Activated T-cell treated with anti-CD3 and anti-CD28 coated beads, Interleukin-2, amount 50 U/mL, for 1 hour (primary cell): ENCODE results near the gene DLK2.
"Not testable (repeated sequence)": the region's sequence is repeated elsewhere in the genome, so short reads cannot be mapped to it uniquely, and the experiment has no call there.

Source experiments
- DNase-seq: peaks from one replicate; pipeline ENCODE4 v3.0.0-alpha.2; 2020

The DLK2 gene

DNA sequence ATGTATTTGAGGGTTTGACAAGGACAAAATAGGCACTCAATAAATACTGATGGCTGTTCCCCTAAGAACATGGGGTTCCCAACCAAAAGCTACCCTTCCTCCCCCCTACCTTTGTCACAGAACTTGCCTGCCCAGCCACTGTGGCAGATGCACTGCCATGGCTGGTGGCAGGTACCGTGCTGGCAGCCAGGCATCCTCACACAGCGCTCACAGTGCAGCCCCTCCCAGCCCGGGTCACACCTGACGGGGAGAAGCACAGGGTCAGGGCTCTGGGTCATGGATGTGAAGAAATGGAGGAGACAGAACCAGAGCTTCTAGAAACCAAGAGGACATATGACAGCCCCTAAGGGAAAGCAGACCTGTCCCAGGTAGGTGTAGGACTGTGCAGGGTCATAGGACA is 2.5 kb downstream of the DLK2 start:
- no peak for DNase-seq

DNA sequence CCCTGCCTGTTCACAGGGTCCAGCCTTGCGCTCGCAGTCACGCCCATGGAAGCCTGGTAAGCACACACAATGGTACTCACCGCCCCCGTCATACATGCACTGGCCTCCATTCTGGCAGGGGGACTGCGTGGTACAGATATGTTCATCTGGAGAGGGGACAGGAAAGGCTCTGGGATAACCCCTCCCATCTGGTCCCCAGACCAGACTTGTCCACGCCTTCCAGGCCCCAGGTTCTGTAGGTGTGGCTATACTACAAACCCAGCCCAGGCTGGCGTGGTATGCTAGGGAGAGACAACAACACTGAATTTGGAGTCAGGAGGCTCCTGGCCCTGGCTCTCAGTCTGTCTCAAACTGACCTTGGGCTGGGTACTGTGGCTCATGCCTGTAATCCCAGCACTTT is 3.4 kb downstream of the DLK2 start:
- no peak for DNase-seq

DNA sequence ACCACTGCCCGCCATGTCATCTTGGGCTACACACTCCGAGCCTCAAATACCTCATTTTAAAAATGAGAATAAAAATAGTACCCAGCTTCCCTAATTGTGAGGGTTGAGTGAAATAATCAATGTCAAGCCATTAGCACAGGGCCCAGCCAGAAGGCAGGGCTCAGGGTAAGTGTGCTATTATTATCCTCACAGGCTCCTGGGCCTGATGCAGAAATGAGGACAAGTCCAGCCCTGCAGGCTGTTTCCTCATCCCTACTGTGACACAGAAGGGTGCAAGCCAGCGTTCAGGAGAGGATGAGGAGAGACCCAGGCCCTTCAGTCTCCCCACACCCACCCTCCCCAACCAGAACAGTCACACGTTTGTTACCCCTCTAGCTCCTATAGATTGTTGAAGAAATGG is 4.0 kb downstream of the DLK2 start:
- no peak for DNase-seq

DNA sequence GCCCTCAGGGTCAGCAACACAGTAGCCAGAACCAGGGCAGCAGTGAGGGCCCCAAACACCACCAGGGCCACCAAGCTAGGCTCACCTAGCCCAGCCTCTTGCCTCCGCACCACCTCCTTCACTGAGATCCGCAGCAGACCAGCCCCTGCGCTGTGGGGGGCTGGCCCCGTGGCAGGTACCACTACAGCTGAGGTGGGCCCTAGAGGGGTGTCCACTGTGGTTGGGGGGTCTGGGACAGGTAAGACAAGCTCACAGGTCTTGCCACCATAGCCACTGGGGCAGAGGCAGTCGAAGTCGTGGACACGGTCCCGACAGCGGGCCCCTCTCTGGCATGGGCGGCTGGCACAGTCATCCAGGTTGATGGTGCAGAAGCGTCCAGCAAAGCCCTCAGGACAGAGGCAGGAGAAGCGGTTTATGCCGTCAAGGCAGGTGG is 4.6 kb downstream of the DLK2 start:
- DNase-seq = no peak

DNA sequence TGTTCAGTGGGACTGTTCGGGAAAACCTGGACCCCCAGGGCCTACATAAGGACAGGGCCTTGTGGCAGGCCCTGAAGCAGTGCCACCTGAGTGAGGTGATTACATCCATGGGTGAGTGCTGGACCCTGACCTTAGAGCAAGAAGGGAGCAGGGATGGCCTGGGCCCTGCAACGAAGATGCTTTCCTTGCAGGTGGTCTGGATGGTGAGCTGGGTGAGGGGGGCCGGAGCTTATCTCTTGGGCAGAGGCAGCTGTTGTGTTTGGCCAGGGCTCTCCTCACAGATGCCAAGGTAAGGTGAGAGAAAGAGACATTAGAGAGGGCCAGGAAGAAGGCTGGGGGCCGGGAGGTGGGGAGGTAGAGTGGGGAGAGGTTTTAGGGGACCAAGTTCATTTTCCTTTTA is 6.4 kb downstream of the DLK2 start:
- DNase-seq = no peak

DNA sequence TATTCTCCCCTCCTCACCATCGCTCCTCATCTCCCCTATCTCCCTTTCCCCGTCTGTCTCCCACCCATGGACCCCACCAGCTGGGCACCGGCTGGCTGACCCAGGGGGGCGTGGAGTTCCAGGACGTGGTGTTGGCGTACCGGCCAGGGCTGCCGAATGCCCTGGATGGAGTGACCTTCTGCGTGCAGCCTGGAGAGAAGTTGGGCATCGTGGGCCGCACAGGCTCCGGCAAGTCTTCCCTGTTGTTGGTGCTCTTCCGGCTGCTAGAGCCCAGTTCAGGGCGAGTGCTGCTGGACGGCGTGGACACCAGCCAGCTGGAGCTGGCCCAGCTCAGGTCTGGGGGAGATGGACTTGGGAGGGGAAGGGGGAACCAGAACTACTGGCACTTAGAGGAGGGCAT is 7.7 kb downstream of the DLK2 start:
- DNase-seq = no peak

DNA sequence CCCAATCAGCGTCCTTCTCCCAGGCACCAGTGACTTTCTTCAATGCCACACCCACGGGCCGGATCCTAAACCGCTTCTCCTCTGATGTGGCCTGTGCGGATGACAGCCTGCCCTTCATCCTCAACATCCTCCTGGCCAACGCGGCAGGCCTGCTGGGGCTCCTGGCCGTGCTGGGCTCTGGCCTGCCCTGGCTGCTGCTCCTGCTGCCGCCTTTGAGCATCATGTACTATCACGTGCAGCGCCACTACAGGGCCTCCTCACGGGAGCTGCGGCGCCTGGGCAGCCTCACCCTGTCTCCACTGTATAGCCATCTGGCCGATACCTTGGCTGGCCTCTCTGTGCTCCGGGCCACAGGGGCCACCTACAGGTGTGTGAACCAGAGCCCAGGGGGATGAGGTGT is 9.8 kb downstream of the DLK2 start:
- no peak for DNase-seq

DNA sequence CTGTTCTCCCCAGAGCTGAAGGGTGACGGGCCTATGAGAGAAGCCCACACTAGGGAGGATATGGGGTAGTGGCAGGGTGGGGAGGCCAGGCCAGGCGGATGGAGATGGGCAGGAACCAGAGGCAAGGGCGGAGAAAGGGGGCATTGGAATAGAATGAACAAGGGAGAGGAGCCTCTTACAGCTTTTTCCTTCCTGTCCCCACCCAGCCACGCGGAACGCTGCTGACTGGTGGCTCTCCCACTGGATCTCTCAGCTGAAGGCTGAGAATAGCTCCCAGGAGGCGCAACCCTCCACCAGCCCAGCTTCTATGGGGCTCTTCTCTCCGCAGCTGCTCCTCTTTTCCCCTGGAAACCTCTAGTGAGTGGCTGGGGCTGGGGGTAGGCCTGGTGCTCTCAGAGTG is 10.8 kb downstream of the DLK2 start:
- DNase-seq = no peak

DNA sequence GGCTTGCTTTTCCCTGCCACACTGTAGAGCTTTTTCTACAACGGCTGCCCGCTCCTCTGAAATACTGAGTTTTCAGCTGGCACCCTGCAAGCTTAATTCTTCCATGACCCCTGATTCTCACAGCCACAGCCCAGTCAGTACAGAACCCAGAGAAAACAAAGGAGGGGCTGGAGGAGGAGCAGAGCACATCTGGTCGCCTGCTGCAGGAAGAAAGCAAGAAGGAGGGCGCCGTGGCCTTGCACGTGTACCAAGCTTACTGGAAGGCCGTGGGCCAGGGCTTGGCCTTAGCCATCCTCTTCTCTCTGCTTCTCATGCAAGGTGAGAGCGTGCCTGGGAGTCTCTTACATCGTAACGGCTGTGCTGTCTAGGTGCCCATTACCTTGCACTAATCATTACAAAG is 11.3 kb downstream of the DLK2 start:
- no peak for DNase-seq

DNA sequence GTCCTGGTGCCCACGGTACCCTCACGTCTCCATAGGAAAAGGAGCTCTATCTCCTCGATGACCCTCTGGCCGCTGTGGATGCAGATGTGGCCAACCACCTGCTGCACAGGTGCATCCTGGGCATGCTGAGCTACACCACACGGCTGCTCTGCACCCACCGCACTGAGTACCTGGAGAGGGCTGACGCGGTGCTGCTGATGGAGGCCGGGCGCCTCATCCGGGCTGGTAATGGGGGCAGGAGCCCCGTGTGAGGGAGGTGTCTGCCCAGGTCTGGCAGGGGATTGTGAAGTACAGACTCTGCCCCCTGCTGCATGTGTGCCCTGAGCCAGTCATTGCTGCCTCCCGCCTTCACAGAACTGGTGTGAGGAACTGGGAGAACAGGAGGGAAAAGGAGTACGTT is 12.4 kb downstream of the DLK2 start:
- DNase-seq = no peak

DNA sequence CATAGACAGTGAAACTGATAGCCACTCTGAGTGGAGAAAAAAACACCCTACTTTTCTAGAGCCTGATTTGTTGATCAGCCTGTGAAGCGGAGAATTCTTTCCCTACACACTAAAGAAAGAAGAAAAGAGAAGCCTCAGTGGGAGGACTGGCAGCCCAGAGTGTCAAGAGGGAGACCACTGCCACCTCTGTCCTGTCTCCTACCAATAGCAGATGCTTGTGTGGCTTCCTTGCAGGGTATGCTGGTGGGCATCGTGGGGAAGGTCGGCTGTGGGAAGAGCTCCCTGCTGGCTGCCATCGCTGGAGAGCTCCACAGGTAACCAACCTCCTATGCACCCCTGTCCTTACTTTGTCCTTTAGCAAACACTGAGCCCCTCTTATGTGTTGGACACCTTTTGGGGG is 17.6 kb downstream of the DLK2 start:
- DNase-seq = no peak

DNA sequence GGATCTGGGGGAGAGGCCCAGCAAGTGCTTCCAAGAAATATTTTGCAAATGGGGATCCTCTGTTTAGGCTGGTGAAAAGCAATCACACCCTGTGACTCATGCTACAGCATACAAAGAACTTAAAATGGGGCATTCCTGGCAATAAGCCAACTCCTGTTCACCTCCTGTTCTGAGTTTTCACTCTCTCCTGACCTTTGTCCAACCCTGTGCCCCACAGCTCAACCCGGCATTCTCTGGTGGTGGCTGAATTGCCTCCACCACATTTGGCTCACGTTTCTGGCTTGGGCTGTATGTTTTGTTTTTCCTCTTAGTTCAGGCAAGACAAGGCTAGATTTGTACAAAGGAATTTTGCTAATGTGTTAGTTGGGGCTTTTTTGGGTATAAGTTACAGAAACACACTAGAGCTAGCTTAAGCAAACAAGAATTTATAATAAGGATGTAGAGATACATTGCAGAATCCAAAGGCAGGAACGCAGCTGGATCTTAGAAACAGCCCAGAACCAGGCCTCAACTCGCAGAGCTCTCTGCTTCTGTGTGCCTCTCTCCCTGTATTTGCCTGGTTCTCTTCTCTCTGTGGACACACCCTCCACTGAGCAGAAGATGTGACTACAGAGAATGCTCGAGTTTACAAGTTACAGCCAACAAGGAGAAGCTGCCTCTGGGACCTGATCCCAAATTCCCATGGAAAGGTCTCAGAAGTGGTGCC is 18.6 kb downstream of the DLK2 start:
- no peak for DNase-seq

DNA sequence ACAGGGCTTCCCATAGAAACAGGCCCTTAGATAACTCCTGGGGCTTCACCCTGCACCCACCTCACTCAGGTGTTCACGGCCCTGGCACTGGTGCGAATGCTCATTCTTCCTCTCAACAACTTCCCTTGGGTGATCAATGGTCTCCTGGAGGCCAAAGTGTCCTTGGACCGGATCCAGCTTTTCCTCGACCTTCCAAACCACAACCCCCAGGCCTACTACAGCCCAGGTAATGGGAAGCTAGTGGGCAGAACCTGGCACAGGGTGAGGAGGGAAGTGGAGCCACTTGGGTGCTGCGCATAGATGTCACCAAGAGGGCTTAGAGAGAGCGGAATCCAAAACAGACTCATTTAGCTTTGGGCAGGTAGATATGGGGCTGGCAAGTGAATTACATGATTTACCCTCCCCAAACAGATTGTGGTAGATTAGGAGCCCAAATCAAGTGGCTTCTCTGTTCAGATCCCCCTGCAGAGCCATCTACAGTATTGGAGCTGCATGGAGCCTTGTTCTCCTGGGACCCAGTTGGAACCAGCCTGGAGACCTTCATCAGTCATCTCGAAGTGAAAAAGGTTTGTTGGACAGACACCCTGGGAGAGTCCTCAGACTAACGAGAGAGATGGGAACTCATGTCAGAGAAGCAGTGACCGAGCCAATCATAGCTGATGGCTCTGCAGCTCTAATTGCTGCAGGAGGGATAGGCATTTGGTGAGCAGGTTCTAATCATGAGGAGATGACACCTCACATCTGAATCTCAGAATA is 19.5 kb downstream of the DLK2 start:
- no peak for DNase-seq

DNA sequence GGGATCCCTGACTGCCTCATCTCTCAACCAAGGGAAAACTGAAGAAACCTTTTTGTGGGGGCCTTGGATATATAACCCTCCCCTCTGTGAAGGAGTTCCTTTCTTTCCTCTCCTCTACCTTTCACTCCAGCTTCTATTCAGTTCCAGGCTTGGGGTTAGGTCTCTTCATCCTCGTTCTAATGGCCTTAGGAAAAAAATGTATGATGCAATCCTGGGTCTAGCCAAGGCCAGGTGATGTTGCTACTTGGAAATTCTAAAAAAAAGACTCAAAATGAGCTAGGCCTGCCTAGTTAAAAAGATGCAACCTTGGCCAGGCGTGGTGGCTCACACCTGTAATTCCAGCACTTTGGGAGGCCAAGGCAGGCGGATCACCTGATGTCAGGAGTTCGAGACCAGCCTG is 20.4 kb downstream of the DLK2 start:
- no peak for DNase-seq

DNA sequence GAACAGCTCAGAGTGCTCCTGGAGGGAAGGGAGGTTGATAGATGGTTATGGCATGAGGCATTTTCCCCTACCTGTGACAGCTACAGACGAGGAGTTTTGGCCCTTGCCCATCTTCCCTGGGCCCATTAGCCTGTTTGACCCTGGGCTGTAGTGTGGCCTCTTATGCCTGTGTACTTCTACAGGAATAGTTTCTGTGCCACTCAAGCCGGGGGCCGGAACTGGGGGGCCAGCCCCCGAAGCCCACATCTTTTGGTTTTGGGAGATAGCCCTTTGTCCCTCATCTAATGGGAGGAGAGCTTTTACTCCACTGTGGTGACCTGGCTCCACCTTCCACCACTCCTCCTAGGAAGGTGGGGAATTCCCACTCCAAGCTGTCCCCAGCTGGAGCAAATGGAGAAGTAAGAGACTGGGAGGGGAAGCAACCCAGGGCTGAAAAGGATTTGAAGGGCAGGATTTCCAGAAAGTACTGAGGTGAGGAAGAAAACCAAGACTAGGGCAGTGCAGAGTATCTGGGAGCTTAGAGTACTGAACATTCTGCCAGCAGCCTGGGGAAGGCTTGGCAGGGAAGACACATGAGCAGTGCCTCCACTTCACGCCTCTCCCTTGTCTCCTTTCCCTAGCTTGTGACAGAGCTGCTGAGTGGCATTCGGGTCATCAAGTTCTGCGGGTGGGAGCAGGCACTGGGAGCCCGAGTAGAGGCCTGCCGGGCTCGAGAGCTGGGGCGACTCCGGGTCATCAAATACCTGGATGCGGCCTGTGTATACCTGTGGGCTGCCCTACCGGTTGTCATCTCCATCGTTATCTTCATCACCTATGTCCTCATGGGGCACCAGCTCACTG is 21.1 kb downstream of the DLK2 start:
- no peak for DNase-seq

DNA sequence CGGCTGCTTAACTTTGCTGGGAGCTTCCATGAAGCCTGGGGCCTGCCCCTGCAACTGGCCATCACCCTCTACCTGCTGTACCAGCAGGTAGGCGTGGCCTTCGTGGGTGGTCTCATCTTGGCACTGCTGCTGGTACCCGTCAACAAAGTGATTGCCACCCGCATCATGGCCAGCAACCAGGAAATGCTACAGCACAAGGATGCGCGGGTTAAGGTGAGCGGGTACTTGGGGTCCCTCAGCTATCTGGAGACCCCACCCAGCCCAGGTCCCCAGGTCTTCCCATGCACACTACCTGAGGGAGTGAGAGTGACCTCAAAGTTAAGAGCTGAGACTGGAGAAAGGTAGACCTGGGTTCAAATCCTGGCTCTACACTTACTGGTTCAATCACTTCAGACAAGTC is 22.2 kb downstream of the DLK2 start:
- no peak for DNase-seq

DNA sequence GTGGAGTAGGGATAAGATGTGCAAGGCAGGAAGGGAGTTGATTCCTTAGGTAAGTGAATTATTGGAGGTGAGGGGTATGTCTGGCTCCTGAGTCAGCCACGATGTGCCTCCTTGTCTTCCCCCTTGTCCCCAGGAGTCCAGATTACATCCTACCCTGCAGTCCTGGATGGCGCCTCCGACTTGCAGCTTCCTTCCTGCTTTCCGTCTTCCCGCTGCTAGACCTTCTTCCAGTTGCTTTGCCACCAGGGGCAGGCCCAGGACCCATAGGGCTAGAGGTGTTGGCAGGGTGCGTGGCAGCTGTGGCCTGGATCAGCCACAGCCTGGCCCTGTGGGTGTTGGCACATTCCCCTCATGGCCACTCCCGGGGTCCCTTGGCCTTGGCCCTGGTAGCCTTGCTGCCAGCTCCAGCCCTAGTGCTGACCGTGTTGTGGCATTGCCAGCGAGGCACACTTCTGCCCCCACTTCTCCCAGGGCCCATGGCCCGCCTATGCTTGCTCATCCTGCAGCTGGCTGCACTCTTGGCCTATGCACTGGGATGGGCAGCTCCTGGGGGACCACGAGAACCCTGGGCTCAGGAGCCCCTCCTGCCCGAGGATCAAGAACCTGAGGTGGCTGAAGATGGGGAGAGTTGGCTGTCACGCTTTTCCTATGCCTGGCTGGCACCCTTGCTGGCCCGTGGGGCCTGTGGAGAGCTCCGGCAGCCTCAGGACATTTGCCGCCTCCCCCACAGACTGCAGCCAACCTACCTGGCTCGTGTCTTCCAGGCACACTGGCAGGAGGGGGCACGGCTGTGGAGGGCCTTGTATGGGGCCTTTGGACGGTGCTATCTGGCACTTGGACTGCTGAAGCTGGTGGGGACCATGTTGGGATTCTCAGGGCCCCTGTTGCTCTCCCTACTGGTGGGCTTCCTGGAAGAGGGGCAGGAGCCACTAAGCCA is 23.1 kb downstream of the DLK2 start:
- DNase-seq = no peak

DNA sequence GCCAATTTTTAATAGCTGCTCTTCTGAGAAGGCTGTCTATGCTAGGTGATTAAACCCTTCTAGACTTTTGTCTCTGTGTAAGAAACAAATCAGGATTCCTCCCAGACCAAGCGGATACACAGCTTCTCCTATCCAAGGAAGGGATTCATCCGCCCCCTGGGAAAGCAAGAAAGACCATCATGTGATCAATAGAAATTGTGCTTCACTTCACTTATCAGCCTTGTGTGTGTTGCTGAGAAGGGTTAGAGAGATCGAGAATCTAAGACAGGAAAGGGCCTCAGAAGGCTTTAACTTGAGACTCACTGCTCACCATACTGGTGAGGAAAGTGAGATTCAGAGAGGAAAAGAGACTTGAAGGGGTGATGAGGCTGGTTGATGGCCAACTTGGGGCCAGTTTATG is 26.5 kb downstream of the DLK2 start:
- no peak for DNase-seq

DNA sequence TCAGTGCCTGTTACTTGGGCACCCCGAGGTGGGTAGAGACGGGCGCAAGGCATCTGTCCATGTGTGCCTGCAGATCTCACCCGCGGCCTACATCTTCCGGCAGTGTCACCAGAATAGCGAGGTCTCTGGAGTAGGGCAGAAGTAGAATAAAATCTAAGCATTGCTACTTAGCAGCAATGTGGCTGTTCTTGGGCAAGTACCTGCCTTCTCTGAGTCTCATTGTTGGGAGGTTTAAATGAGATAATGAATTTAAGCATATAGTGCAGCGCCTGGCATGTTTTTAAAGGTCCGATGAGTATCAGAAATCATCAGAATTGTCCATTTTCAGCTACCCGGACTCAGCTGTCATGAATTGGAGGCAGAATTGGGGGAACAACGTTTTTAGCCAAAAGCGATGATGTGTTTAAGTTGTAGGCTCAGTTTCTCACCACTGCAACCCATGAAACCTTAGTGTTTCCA is 27.2 kb downstream of the DLK2 start:
- DNase-seq = no peak

DNA sequence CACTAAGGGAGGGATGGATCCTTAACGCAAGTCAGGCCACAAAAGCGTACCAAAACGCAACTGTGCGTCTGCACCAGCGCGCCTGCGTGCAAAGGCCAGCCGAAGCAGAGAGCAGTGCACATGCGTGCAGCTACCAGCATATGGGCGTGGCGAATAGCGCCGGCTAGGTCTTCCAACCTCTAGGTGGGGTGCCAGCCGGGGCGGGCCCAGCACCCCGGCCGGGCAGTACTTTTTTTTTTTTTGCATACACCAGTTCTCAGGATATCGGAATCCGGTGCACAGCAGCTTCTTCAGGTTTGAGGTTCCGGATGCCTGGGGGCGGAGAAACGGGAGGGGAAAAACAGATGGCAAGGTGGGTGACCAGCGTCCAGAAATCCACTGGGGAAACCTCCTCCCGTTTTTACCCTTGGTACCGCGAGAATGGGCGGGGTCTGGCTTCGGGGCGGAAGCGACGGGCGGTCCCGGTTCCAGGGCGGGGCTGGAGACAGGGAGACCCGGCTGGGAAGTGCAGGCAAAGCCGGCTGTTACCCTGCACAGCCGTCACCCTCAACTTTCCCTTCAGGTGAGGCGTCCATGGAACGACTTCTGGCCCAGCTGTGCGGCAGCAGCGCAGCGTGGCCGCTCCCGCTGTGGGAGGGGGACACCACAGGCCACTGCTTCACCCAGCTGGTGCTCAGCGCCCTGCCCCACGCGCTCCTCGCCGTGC is 27.8 kb downstream of the DLK2 start, which contains the start of gene ABCC10:
TSS of gene ABCC10 (plus strand) at position 136 of the 706 bp plus-strand sequence. CDS start at position 574, 438 bp downstream.
- peak; percentile 93 for DNase-seq

DNA sequence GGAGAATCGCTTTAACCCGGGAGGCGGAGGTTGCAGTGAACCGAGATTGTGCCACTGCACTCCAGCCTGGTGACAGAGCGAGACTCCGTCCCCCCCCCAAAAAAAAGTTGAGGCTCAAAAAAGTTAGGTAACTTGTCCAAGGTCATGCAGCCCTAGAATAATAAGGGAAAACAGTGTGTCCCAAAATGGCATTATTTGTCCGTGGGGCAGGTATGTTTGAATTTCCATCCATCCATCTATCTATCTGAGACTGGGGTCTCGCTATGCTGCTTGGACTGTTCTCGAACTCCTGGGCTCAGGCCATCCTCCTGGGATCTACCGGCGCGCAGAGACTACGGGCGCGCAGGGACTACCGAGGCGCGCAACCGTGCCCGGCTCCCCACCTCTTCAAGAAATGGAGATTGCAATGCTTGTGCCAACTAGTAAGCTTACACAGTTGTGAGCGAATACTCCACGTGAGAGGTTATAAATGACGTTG is 28.4 kb downstream of the DLK2 start:
- no peak for DNase-seq

DNA sequence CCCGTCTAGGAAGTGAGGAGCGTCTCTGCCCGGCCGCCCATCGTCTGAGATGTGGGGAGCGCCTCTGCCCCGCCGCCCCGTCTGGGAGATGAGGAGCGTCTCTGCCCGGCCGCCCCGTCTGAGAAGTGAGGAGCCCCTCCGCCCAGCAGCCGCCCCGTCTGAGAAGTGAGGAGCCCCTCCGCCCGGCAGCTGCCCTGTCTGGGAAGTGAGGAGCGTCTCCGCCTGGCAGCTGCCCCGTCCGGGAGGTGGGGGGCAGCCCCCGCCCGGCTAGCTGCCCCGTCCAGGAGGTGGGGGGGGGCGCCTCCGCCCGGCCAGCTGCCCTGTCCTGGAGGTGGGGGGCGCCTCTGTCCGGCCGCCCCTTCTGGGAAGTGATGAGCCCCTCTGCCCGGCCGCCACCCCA is 30.3 kb downstream of the DLK2 start:
- not testable (repeated sequence) for DNase-seq
